Lower lobe of right lung (tissue), 2 donors: ENCODE measurements around the gene EP400. TPM values are rescaled to one million over a fixed set of nuclear protein-coding genes. Genes with fewer than 3 reads are reported as not detected.

Experiments used
- ATAC-seq, 2 donors: fragments of 200-7000 bp; cut with Tn5 transposase; one replicate each; pipeline ENCODE4 v1.9.1; 2020 to 2022; ENCODE audit warnings: mild to moderate bottlenecking in 2 of 2, moderate library complexity in 2 of 2
- DNase-seq: peaks from one replicate; pipeline ENCODE4 v3.0.0-alpha.2; 2020
- H3K27ac ChIP-seq: fragments of 200-600 bp; one replicate; pipeline ENCODE4 v1.8.0; 2022
- H3K27me3 ChIP-seq: fragments of 200-600 bp; one replicate; pipeline ENCODE4 v1.8.0; 2022; ENCODE audit warnings: low read depth
- H3K36me3 ChIP-seq: fragments of 200-600 bp; one replicate; pipeline ENCODE4 v1.8.0; 2022; ENCODE audit warnings: mild to moderate bottlenecking
- H3K4me1 ChIP-seq: fragments of 200-600 bp; one replicate; pipeline ENCODE4 v1.8.0; 2022
- H3K4me3 ChIP-seq: fragments of 200-600 bp; one replicate; pipeline ENCODE4 v1.8.0; 2022; ENCODE audit warnings: mild to moderate bottlenecking
- H3K9me3 ChIP-seq: fragments of 200-600 bp; one replicate; pipeline ENCODE4 v1.8.0; 2022
- intact Hi-C: fragments of 100-400 bp; cut with DNase I; formaldehyde crosslinking; loops from one replicate; pipeline ENCODE4 v1.11.0; 2022
- total RNA-seq: library from RNA; stranded (reverse); fragmentation: NEBNext Ultra II Directional; extraction: Animal tissue kit (Norgen Biotek cat#: 25700); gene quantifications from one replicate; pipeline ENCODE4 v1.2.1, GENCODE V29; 2021
- TF ChIP-seq, protein P1 (sequence below): fragments of 200-600 bp; IDR thresholded peaks from one replicate; pipeline ENCODE4 v1.8.0; 2022; ENCODE audit warnings: antibody characterized with exemption, mild to moderate bottlenecking
- donor health status: DM: no; HTN: yes; CAD: no; lungs with severe emphysema.

Gene EP400
- total RNA-seq, 1 donor from 2014 or later, result 46.2 TPM

DNA sequence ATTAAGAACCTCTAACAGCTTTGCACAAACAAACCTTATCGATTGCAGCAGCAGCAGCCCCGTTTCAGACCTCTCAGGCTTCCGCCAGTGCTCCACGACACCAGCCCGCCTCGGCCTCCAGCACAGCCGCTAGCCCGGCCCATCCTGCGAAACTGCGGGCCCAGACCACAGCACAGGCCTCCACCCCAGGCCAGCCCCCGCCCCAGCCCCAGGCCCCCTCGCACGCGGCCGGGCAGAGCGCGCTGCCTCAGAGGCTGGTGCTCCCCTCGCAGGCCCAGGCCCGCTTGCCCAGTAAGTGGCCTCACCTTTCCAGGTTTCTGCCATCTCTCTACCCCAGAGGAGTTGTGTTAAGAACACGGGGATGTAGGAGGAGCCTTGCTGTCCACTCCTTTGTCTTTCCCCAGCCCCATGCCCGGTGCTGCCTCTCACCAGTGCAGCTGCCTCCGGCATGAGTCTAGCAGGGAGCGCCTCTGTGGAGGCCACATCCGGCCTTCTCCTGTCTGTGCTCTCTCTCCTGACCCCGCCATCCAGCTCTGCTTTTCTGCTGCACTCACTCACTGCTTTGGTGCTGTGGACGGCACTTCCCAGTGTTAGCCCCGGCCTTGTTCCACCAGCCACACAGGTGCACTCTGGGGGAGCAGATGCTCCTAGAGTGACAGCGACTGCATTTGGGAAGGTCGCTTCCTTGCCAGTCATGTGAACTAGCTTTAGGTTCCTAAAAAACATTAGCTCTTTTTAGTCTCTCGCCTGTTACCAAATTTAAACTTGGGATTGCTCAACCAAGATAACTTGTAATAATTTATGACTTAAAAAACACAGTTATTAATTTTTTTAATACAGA lies 71.5 kb downstream of the EP400 start:
- peaks cover 98% of the 10 kb centered on the region for H3K36me3 ChIP-seq
- DNase-seq, result peak; percentile 25

DNA sequence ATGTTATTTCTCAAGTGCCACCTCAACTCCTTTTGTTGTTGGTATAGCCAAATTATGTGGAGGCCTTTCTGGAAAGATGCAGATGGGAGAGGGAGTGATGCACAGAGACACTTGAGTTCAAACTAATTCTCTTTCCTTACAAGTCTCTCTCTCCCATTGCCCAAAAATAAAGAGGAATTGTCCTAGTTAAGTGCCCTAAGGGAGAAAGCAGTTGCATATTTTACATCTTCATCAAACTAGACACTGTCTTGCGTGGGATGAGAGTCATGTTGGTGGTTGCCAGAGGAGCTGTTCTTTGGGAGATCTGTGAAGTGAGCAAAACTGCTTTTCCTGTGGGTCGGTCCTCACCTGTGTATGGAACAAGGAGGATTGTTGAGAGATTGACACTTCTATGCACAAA lies 72.2 kb downstream of the EP400 start:
- peaks cover 98% of the 10 kb centered on the region for H3K36me3 ChIP-seq

More for the DNA sequence above, 71.5 kb downstream of the EP400 start:
- Histone ChIP-seq H3K4me1 (no peaks in the 10 kb centered on the region), H3K27me3 (no peaks in the 10 kb centered on the region), H3K9me3 (no peaks in the 10 kb centered on the region), H3K4me3 (no peak overlapping the region), H3K27ac (no peak overlapping the region)
- TF ChIP-seq, protein P1, sequence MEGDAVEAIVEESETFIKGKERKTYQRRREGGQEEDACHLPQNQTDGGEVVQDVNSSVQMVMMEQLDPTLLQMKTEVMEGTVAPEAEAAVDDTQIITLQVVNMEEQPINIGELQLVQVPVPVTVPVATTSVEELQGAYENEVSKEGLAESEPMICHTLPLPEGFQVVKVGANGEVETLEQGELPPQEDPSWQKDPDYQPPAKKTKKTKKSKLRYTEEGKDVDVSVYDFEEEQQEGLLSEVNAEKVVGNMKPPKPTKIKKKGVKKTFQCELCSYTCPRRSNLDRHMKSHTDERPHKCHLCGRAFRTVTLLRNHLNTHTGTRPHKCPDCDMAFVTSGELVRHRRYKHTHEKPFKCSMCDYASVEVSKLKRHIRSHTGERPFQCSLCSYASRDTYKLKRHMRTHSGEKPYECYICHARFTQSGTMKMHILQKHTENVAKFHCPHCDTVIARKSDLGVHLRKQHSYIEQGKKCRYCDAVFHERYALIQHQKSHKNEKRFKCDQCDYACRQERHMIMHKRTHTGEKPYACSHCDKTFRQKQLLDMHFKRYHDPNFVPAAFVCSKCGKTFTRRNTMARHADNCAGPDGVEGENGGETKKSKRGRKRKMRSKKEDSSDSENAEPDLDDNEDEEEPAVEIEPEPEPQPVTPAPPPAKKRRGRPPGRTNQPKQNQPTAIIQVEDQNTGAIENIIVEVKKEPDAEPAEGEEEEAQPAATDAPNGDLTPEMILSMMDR, result no peak
- ATAC-seq, result peak in 1 of 2 donors; percentile 21
- intact Hi-C loops, result no loop called here

DNA sequence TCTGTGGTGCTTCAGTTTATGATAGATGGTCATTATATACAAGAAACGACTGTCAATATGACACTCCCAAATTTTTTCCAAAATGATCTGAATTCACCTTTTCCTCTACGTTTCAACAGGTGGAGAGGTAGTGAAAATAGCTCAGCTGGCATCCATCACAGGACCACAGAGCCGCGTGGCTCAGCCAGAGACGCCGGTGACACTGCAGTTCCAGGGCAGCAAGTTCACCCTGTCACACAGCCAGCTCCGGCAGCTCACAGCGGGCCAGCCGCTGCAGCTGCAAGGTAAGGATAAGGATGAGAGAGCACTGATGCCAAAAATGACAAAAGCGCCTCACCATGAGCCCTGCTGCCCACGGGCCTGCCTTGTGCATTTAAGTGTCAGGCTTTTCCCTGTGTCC lies 73.9 kb downstream of the EP400 start:
- Histone ChIP-seq H3K4me1 (no peaks in the 10 kb centered on the region), H3K27me3 (no peaks in the 10 kb centered on the region), H3K36me3 (peaks cover 98% of the 10 kb centered on the region), H3K4me3 (no peak overlapping the region), H3K9me3 (no peaks in the 10 kb centered on the region), H3K27ac (no peak overlapping the region)
- ATAC-seq, result no peak
- no peak for DNase-seq
- TF ChIP-seq, protein P1, result no peak
- intact Hi-C loops, result no loop called here

More for the DNA sequence above, 72.2 kb downstream of the EP400 start:
- no peaks in the 10 kb centered on the region for H3K27me3 ChIP-seq
- H3K9me3 ChIP-seq, result no peaks in the 10 kb centered on the region
- intact Hi-C loops, result no loop called here
- no peak overlapping the region for H3K27ac ChIP-seq
- ATAC-seq (no peak), DNase-seq (no peak)
- no peaks in the 10 kb centered on the region for H3K4me1 ChIP-seq
- TF ChIP-seq, protein P1, result no peak
- no peak overlapping the region for H3K4me3 ChIP-seq

DNA sequence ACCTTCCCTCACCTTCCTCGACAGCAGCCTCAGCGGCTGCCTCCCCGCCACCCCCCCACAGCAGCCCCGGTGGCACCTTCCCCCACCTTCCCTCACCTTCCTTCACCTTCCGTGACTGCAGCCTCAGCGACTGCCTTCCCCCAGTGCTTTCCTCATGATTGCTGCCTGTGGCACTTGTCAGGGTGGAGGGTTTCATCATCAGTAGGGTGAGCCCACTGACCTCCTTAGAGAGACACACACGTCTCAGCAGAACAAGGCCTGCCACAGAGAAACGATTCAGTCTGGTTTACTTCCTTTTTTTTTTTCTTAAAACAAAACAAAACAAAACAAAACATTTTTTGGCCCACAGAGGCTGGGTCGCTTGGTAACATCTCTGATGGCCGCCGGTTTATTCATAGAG lies 75.0 kb downstream of the EP400 start:
- TF ChIP-seq, protein P1, result no peak
- Histone ChIP-seq H3K27ac (no peak overlapping the region), H3K4me3 (no peak overlapping the region), H3K9me3 (no peaks in the 10 kb centered on the region), H3K27me3 (no peaks in the 10 kb centered on the region), H3K36me3 (peaks cover 98% of the 10 kb centered on the region), H3K4me1 (no peaks in the 10 kb centered on the region)
- no peak for DNase-seq
- no peak for ATAC-seq
- intact Hi-C loops, result no loop called here

DNA sequence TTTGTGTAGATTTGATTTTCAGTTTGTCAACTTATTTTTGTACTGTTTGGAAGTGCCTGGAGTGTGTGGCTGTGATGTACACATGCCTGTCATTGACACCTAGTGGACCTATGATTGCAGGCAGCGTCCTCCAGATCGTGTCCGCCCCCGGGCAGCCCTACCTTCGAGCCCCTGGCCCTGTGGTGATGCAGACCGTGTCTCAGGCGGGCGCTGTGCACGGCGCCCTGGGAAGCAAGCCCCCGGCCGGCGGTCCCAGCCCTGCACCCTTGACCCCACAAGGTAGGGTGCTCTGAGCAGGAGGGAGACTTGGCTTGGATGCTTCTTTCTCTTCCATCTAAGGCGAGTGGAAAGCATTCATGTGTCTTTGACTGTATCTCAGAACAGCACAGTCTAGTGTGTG lies 75.8 kb downstream of the EP400 start:
- no peak overlapping the region for H3K27ac ChIP-seq
- intact Hi-C loops, result no loop called here
- DNase-seq, result no peak
- no peak overlapping the region for H3K4me3 ChIP-seq
- ATAC-seq, result no peak
- no peaks in the 10 kb centered on the region for H3K9me3 ChIP-seq
- H3K27me3 ChIP-seq, result no peaks in the 10 kb centered on the region
- no peaks in the 10 kb centered on the region for H3K4me1 ChIP-seq
- peaks cover 98% of the 10 kb centered on the region for H3K36me3 ChIP-seq
- TF ChIP-seq, protein P1, result no peak
